Fibroblast of the conjunctiva (primary cell): ENCODE data around the gene PARD3.
"Not testable (repeated sequence)": the region's sequence is repeated elsewhere in the genome, so short reads cannot be mapped to it uniquely, and the experiment has no call there.

Experiments used
- DNase-seq: peaks from one replicate; pipeline ENCODE4 v3.0.0-alpha.2; 2010; ENCODE audit warnings: low read depth

The PARD3 gene

DNA sequence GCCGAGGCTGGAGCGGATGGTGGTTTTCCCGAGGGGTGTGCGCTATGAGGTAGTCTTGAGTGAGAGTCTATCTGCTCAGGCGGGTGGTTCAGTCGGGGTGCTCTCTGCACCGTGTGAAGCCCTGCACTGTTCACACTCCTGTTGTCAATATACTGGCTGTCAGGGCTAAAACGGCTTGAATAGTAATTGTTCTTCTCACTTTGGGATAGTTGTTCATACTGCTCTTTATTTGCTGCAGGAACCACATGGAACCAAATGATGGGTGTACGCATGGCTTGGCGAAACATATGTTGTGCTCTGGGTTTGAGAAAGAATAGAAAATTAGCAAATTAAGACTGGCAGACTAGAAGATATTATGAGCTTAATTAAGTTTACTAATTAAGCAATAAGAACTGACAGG lies 432.5 kb downstream of the PARD3 start:
- no peak for DNase-seq

DNA sequence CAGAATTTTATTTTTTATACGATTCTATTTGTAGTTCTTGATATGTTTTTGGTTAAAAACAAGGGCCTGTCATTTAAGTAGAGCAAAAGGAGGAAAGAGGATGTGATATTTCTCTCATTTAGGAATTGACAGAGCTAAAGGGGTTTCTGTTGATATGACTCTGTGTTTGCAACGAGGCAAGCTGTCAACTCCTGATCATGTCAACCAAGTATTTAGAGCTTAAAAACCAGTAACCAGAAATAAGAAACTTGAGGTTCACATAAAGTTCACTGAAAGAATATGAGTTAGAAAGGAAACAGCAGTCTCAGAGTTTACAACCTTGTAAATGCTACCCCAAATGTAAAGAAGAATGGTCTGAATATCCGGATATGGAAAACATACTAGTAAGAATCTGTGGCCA lies 434.2 kb downstream of the PARD3 start:
- DNase-seq = no peak

DNA sequence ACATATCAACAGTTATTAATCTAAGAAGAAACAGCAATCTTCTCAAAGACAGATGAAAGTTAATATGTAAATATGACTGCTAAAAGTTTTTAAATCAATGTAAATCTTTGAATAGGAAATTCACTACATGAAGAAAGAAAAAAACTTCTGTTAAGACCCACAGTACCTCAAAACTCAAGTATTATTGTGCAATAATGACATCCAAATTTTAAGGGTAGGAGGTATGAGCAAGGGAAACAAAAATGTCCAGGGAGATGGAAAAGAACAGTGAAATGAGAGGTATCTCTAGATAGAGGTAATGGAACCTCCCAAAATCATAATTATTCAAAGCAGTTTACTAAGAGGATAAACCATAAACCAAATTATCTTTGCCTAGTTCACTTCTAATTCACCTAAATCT lies 436.8 kb downstream of the PARD3 start:
- no peak for DNase-seq

DNA sequence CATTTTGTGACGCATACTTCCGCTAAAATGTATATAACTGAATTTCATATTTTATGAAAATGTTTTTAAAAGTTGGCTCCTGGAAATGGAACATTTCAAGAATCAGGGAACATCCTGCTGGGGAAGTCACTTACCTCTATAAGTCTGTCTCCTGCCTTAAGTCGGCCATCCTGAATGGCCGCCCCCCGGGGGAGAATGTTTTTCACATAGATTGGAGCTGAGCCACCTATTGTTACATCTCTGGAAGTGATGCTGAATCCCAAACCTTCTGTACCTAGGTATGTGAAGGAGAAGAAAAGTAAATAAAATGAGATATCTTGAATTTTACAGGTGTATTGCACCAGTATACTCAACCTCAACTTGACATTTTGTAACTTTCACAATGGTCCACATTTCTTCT lies 437.3 kb downstream of the PARD3 start:
- no peak for DNase-seq

DNA sequence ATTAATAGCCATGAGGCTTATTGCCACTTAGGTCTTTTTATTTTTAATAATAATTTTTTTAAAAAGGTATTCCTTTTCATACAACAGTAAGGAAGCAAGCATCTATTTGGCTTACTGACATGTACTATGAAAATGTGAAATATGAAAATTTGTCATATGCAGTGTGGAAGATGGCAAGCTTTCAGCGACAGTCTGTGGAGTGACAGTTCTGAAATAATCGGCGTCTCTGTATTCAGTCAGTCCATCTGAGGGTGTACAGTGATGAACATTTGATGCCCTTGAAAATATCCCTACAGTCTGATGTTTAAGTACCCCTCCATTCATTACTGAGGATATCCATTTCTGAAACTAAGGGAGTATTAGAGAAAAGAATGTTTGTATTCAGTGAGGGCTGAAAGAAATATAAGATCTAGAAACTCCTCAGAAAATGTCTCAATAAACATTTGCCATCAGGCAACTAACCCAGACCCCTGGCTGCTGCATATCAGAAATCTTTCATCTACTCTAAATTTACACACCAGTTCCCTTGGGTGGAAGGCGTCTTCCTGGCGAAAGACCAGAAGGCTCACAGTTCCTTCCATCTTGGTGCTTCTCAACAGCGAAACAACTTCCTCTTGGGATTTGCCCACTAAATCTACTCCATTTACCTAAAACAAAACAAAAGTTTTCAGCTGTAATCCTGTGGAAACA lies 440.6 kb downstream of the PARD3 start:
- DNase-seq = no peak

DNA sequence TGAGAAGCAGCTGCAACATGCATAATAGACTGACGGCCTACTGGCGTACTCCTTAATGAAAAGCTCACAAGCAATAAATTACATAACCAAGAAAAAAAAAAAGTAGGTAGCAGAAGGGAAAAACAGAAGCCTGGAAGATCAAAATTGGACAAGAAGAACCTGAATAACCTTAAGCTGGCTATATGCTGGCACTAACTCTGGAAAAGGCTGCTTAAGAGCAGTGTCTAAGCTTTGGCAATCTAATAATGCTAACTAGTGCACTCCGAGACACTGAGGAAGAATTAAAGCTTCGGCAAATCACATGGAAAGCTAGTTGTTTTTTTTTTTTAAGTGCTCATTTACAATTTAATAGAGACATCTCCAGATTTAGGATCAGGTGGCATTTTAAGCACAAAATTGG lies 441.9 kb downstream of the PARD3 start:
- DNase-seq = no peak

DNA sequence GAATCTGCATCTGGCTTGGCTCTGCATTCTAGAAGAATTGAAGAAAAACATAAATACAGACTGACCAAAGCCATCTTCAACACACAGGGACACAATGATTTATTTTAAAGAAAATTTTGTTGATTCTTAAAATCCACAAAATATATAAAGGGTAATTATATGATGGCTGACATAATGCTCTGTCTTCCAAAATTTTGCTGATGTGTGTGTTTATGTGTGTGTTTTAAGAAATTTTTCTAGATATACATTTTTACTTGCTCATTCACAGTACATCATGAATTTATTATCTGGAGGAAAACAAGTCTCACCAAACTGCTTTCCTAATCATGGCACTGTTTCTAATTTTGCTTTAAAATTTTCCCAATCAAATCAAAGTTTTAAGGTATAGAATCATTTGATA lies 442.6 kb downstream of the PARD3 start:
- no peak for DNase-seq

DNA sequence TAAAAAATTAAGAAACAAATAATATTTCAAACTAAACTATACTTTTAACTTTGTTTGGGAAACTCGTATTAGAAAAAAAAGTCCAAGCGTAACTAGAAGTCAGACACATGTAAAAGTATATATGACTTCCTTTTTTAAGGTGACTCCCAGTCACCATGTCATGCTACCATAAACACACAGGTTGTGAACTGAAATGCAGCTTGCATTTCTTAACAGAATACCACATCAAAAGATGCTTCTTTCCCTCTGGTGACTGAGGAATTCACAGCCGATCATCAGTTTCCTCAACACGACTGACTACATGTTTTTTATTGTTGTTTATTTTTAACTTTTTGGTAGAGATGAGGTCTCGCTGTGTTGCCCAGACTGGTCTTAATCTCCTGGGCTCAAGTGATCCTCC lies 445.0 kb downstream of the PARD3 start:
- no peak for DNase-seq

DNA sequence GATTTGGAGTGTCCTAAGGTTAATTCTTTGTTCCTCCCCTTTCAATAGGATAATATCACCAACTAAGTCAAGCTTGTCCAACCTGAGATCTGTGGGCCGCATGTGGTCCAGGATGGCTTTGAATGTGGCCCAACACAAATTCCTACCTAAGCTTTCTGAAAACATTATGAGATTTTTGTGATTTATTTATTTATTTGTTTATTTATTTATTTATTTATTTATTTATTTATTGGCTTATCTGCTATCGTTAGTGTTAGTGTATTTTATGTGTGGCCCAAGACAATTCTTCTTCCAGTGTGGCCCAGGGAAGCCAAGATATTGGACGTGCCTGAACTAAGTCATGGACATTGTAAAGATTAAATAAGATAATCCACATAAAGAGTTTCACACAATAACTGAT lies 446.0 kb downstream of the PARD3 start:
- no peak for DNase-seq

DNA sequence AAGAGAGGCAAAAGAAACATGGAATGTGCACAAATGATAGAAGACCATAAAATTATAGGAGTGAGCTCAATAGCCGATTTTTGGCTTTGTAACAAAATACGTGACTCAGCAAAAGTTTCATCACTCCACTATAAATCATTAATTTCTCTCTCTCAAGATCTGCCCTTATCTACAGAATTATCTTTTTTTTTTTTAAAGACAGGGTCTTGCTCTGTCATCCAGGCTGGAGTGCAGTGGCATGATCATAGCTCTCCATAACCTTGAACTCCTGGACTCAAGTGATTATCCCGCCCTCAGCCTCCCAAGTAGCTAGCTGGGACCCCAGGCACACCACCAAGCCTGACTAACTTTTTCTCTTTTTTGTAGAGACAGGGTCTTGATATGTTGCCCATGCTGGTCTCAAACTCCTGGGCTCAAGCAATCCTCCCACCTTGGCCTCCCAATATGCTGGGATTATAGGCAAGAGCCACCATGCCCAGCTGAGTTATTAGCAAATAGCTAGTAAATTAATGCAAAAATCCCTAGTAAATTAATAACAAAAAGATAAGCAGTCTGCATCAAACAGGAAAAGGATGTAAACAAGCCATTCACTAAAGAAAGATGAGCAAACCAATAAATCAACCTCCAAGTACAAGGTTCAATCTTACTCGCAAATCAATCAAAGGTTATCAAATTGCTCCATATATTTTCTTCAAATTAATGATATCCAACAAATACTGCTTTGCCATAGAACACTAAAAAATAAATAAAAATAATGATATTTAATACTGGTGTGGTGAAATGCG lies 450.7 kb downstream of the PARD3 start:
- DNase-seq = no peak

DNA sequence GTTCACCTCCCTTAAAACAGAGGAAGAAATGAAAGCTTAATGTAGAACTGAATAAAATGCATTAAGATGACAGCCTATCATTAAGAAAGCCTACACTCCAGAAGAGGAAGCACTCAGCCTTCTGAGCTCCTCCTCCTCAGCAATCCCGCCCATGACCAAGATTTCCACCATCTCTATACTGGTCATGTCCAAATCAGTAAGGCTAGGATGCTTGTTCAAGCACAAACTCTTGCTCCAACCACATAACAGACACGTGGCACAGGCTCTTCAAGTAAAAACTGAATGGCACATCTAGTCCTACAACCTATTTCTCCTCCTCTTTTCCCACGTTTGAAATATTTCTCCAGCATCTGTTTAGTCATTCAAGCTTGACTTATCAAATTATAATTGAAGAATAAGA lies 454.1 kb downstream of the PARD3 start:
- DNase-seq = no peak

DNA sequence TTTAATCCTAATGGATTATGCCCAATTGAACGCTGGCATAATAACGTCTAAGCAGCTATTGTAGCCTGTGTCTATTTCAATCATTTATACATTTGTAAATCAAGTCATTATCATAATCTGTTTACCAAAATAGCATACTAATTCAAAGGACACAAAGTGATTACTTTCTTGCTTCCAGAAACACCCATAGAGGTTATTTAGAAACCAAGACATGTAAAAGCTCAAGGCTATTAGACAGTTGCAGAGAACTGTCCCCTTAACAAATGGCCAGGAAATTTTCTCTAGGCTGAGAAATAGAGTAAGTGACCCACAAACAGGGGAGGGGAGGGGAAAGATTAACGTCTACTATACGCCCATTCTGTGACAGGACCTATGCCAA lies 455.7 kb downstream of the PARD3 start:
- no peak for DNase-seq

DNA sequence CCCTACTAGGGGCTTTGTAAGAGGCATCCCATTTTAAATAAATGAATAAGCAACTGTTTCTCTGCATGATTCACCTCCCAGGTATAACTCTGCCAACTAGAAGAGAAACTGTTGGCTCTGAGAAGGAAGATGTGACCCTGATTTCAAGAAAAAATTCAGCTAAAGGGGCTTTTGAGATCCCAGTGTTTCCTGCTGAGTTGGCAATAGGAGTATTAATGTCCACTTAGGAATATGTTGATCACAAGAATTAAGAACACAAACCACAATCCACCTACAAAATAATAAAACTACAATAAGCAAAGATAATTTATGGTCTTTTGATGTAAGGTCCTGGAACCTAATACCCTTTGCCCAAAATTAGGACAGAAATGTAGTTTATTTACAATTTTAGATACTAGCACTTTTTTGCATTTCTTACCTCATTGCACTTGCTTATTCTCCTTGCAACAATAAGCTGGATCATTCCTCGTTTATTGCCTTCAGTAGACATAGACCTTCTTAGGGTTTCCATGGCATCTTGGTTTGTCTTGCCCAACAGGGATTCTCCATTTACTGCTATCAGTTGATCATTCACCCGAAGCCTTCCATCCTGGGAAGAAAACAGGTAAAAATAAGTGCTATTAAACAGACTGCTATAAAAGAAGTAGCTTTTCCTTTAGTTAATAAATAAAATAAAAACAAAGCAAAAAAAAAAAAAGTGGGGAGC lies 456.2 kb downstream of the PARD3 start:
- no peak for DNase-seq

DNA sequence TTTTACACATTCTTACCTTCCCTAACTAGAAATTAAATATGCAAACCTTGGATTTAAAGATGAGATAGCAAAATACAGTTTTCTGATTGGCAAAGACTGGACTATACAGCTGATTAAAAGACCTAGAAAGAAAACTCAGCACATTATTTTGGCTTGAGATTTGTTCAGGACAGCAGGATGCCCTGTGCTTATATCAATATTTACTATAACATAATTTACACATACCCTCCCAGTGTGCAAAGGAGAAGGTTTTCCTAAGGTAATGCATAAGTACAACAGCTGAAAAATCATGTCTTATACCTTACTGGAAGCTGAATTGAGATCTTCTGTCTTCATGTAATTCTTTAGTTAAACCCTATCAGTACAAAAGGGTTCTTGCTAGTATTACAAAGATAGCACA lies 458.6 kb downstream of the PARD3 start:
- DNase-seq = no peak

DNA sequence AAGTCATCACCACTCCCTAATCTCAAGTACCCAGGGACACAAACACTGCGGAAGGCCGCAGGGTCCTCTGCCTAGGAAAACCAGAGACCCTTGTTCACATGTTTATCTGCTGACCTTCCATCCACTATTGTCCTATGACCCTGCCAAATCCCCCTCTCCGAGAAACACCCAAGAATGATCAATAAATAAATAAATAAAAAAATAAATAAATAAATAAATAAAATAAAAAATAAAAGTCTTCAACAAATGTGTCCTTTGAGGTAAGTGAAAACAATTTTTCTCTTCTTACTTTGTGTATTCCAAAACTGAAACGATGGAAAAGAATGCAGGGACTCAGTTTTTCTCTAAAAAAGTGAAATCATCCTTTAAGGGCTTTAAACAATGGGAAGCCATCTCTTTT lies 461.6 kb downstream of the PARD3 start:
- not testable (repeated sequence) for DNase-seq

DNA sequence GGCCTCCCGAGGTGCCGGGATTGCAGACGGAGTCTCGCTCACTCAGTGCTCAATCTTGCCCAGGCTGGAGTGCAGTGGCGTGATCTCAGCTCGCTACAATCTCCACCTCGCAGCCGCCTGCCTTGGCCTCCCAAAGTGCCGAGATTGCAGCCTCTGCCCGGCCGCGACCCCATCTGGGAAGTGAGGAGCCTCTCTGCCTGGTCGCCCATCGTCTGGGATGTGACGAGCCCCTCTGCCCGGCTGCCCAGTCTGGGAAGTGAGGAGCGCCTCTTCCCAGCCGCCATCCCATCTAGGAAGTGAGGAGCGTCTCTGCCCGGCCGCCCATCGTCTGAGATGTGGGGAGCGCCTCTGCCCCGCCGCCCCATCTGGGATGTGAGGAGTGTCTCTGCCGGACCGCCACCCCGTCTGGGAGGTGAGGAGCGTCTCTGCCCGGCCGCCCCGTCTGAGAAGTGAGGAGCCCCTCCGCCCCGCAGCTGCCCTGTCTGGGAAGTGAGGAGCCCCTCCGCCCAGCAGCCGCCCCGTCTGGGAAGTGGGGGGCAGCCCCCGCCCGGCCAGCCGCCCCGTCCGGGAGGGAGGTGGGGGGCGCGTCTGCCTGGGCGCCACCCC lies 462.4 kb downstream of the PARD3 start:
- not testable (repeated sequence) for DNase-seq

DNA sequence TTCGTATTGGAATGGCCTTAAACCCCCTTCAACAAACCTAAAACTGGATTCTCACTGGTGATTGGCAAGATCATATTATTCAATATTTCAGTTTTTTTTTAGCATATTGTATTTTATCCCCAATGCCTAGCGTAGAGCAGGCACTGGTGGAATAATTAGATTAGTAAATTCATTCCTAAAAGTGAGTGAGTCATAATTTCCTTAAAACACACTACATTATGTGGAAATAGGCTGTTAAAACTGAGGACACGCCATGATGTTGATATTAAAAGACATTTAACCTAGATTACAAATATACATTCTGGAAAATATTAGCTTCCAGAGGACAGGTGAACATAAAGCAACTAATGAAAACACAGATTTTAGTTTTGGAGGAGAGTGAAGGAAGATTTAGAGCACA lies 463.9 kb downstream of the PARD3 start:
- DNase-seq = peak; percentile 43

DNA sequence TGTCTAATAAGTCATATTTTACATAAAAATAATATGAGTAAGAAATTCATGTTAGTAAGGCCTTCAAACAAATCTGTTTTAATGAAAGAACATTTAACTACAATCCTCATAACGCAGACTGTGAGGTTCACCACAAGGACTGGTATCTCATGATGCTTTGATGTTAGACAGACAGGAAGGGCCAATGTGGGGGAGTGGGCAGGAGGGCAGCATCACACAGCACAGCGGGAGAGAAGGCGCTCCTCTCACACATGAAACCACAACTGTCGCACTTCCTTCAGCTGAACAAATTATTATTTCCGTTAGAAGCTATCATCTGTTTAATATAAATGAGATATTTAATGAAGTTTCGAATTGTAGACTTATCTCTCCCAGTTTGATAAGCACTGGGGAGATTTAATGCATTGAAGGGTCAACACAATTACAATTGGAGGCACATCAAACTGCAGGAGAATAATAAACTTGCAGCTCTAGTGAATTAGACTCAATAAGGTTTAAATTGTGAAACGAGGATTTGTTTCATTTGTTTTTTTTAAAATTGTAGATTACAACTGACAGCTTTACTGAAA lies 466.1 kb downstream of the PARD3 start:
- DNase-seq = no peak

DNA sequence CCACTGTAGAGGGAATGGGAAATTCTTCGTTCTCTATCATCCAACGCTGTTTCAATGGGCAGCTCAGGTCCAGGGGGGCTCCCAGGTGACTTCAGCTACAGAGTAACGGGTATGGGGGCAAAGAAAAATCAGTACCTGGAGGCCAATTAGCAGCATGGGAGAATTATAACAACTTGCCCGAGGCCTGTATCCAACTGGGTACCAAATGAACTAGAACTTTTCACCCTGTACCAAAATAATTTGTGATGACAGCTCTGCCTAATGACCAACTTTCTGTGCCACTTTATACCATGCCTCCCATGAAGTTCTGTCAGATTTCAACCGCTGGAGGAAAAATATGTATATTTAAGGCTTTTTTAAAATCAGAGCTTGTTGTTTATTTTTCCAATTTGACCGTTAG lies 467.1 kb downstream of the PARD3 start:
- no peak for DNase-seq

DNA sequence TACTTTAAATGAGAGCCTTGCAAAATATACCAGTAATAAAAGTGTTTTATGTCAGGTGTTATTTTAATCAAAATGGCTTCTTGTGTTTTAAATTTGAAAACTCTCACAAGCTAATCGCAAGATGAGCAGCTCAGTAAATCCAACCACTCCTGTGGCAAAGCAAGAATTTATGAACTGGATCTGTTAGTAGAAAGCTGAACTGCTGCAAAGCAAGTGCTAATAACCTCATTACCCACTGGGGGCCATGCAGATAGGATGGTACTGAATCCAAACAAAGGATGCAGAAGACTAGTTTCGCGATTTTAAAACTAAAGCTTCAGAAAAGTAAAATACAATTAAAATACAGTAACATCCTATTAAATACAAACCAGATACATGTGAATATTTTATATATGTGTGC lies 468.0 kb downstream of the PARD3 start:
- DNase-seq = no peak

DNA sequence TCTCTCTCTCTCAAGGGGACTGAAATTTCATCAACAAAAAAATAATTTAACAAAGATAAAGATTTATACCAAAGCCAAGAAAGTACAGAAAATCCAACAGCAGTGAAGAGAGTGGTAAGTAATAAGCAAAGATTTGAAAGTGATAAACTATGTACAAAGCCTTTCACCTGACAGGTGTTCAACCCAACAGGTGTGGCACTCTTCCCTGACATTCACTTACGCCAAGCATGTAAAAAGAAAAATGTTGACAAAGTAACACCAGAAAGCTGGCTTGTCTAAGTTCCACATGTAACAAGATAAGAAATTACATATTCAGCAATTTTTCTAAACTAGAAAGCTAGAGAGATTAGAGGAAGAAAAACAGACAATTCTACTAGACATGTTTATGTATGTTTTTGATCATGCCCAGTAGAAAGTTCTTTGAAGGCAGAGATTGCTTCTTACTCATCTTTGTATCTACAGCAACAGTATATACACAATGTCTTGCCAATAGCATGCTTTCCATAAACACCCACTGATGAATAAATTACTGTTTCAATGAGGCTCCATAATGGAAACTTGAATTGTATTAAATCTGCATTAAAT lies 468.5 kb downstream of the PARD3 start:
- DNase-seq = peak; percentile 10

DNA sequence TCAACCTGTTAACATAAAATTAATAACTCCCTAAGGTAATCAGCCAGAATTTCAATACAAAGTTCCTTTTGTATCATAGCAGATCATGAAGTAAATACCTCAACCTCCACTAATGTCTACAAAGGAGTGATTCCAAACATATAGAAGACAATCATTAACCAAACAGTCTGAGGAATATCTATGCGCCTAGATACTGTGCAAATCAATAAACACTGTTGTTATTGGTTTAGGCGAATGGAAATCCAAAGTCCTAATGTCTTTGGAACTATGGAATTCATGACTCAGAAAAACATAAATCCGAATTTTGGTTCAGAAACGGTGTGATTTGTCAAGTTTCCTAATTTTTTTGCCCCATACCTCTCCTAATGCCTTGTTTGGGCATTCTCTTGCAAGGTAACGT lies 469.7 kb downstream of the PARD3 start:
- no peak for DNase-seq
